Liver (tissue), 9 donors: ENCODE measurements around the gene CACNA1S. TPM values are rescaled to one million over a fixed set of nuclear protein-coding genes. Genes with fewer than 3 reads are reported as not detected.

Source experiments
- DNase-seq: peaks from one replicate; pipeline ENCODE4 v3.0.0-alpha.2; 2017; ENCODE audit warnings: low spot score
- H3K27ac ChIP-seq, 2 donors: one replicate each; pipeline ENCODE4 v1.7.0; 2013; ENCODE audit warnings: inconsistent platforms in 2 of 2, low read length in 2 of 2, control low read depth in 1 of 2, low read depth in 1 of 2, mild to moderate bottlenecking in 1 of 2
- H3K27me3 ChIP-seq, 4 donors: one replicate each; pipeline versions ENCODE4 v1.6.1 to v1.7.0; 2013; ENCODE audit warnings: low read length in 3 of 4, inconsistent platforms in 1 of 4, mild to moderate bottlenecking in 1 of 4, moderate library complexity in 1 of 4; ENCODE audit not compliant: control insufficient read depth in 4 of 4, insufficient read depth in 4 of 4
- H3K36me3 ChIP-seq, 4 donors: one replicate each; pipeline versions ENCODE4 v1.6.1 to v1.7.0; 2013; ENCODE audit warnings: low read length in 3 of 4, mild to moderate bottlenecking in 3 of 4, low read depth in 1 of 4, moderate library complexity in 1 of 4; ENCODE audit not compliant: control insufficient read depth in 4 of 4, insufficient read depth in 3 of 4
- H3K4me1 ChIP-seq, 4 donors: one replicate each; pipeline versions ENCODE4 v1.6.1 to v1.7.0; 2013; ENCODE audit warnings: low read length in 3 of 4, mild to moderate bottlenecking in 3 of 4, moderate library complexity in 1 of 4; ENCODE audit not compliant: control insufficient read depth in 4 of 4, insufficient read depth in 4 of 4
- H3K4me3 ChIP-seq, 3 donors: one replicate each; pipeline versions ENCODE4 v1.6.1 to v1.7.0; 2013; ENCODE audit warnings: low read length in 3 of 3, control low read depth in 1 of 3, low read depth in 1 of 3, mild to moderate bottlenecking in 1 of 3
- H3K9ac ChIP-seq, 2 donors: one replicate each; pipeline ENCODE4 v1.7.0; 2013; ENCODE audit warnings: low read length in 2 of 2, mild to moderate bottlenecking in 2 of 2, moderate library complexity in 2 of 2, control low read depth in 1 of 2, low read depth in 1 of 2
- H3K9me3 ChIP-seq, 4 donors: one replicate each; pipeline versions ENCODE4 v1.6.1 to v1.7.0; 2013; ENCODE audit warnings: low read length in 3 of 4; ENCODE audit not compliant: control insufficient read depth in 4 of 4
- EGR1 ChIP-seq, 2 donors: IDR thresholded peaks; 2 replicates each; pipeline ENCODE4 v1.6.1; 2016 to 2018; ENCODE audit warnings: antibody characterized with exemption in 2 of 2, low read depth in 2 of 2
- FOXA1 ChIP-seq: IDR thresholded peaks from 2 replicates; pipeline ENCODE4 v1.6.1; 2016; ENCODE audit warnings: antibody characterized with exemption
- FOXA2 ChIP-seq: IDR thresholded peaks from 2 replicates; pipeline ENCODE4 v1.6.1; 2016; ENCODE audit warnings: antibody characterized with exemption
- GABPA ChIP-seq, 2 donors: IDR thresholded peaks in 1 of 2; conservative IDR thresholded peaks in 1 of 2; 2 replicates each; pipeline ENCODE4 v1.6.1; 2016; ENCODE audit warnings: antibody characterized with exemption in 2 of 2, mild to moderate bottlenecking in 1 of 2, moderate library complexity in 1 of 2
- HNF4A ChIP-seq, 2 donors: conservative IDR thresholded peaks; 2 replicates each; pipeline ENCODE4 v1.6.1; 2016; ENCODE audit warnings: antibody characterized with exemption in 2 of 2, mild to moderate bottlenecking in 2 of 2
- HNF4G ChIP-seq: IDR thresholded peaks from 2 replicates; pipeline ENCODE4 v1.6.1; 2016; ENCODE audit warnings: antibody characterized with exemption
- JUND ChIP-seq, 2 donors: IDR thresholded peaks; 2 replicates each; pipeline ENCODE4 v1.6.1; 2016; ENCODE audit warnings: antibody characterized with exemption in 2 of 2
- NR2F2 ChIP-seq: IDR thresholded peaks from 2 replicates; pipeline ENCODE4 v1.6.1; 2016; ENCODE audit warnings: antibody characterized with exemption
- RAD21 ChIP-seq, 2 donors: IDR thresholded peaks; 2 replicates each; pipeline ENCODE4 v1.6.1; 2016; ENCODE audit warnings: antibody characterized with exemption in 2 of 2, mild to moderate bottlenecking in 2 of 2
- REST ChIP-seq: IDR thresholded peaks from 2 replicates; pipeline ENCODE4 v1.6.1; 2016; ENCODE audit warnings: antibody characterized with exemption, mild to moderate bottlenecking
- RXRA ChIP-seq, 2 donors: IDR thresholded peaks; 2 replicates each; pipeline ENCODE4 v1.6.1; 2017 to 2018; ENCODE audit warnings: antibody characterized with exemption in 2 of 2, mild to moderate bottlenecking in 1 of 2
- SP1 ChIP-seq: IDR thresholded peaks from 2 replicates; pipeline ENCODE4 v1.6.1; 2018; ENCODE audit warnings: antibody characterized with exemption, mild to moderate bottlenecking
- TAF1 ChIP-seq: conservative IDR thresholded peaks from 2 replicates; pipeline ENCODE4 v1.6.1; 2016; ENCODE audit warnings: antibody characterized with exemption, mild to moderate bottlenecking
- YY1 ChIP-seq: IDR thresholded peaks from 2 replicates; pipeline ENCODE4 v1.6.1; 2016; ENCODE audit warnings: antibody characterized with exemption, mild to moderate bottlenecking
- WGBS: extraction: QIAGEN DNeasy Blood & Tissue Kit; methylation state at CpG from one replicate; pipeline ENCODE4 v1.1.7; 2013; 5-methylcytosine and 5-hydroxymethylcytosine counted together
- polyA plus RNA-seq, 2 donors: library from polyadenylated mRNA; stranded (reverse) in 1 of 2; unstranded in 1 of 2; fragments of 200-250 nt in 1 of 2; fragments of >200 nt in 1 of 2; fragmentation: Nextera tagmentation in 1 of 2; extraction: Ambion mirVana in 1 of 2; gene quantifications; one replicate each; pipeline versions ENCODE4 v1.2.1 to v1.2.3, GENCODE V29; 2013 to 2015
- total RNA-seq, 2 donors: library from RNA; depleted of rRNA; stranded (reverse); fragments of >200 nt; gene quantifications; one replicate each; pipeline ENCODE4 v1.2.3, GENCODE V29; 2014
- TF ChIP-seq, protein P1 (sequence below): IDR thresholded peaks from 2 replicates; pipeline ENCODE4 v1.6.1; 2016; ENCODE audit warnings: antibody characterized with exemption
- TF ChIP-seq, protein P2 (sequence below): IDR thresholded peaks from 2 replicates; pipeline ENCODE4 v1.6.1; 2016; ENCODE audit warnings: antibody characterized with exemption
- donor health status: healthy.
- donor health status: healthy.
- donor health status: healthy.
- donor health status: healthy.
- donor health status: healthy.

The CACNA1S gene
- total and polyA plus RNA-seq, 4 donors = under 0.01 to 0.33 TPM; not detected in 2

DNA sequence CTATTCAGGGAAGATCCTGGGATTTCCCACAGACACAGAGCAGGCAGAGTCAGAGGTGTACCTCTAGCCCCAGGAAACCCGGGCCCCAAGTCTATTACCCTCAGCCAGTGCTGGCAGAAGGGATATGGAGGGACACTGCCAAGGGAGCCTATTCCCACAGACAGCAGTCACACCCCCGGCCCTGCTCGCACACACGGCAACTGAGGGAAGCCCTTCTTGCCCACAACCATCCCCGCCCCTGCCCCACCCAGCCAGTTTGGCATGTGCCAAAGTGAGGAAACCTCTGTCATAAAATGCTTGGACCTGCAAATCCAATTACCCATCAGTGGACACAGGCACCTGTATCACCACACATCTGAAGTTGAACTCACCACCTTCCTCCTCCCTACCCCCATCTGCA is 6.5 kb downstream of the CACNA1S start:
- TF ChIP-seq HNF4A (conservative IDR thresholded peaks at IDR 0.05) (no peak), JUND (IDR thresholded peaks at IDR 0.05) (no peak), TAF1 (no peak), FOXA2 (no peak), SP1 (no peak), GABPA (IDR thresholded peaks at IDR 0.05 in 1 of 2, conservative IDR thresholded peaks at IDR 0.05 in 1 of 2) (no peak), FOXA1 (no peak)
- TF ChIP-seq, protein P1, sequence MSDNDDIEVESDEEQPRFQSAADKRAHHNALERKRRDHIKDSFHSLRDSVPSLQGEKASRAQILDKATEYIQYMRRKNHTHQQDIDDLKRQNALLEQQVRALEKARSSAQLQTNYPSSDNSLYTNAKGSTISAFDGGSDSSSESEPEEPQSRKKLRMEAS = no peak
- Histone ChIP-seq H3K9ac (no peak overlapping the region), H3K9me3 (no peaks in the 10 kb centered on the region), H3K4me3 (no peak overlapping the region), H3K27me3 (no peaks in the 10 kb centered on the region), H3K36me3 (no peaks in the 10 kb centered on the region), H3K27ac (no peak overlapping the region), H3K4me1 (no peaks in the 10 kb centered on the region)
- WGBS = 82% methylated on average over 5 of the region's 5 CpGs
- DNase-seq = no peak

GRCh38 chr1:201104141-201104540 is 8.1 kb downstream of the CACNA1S start:
- Histone ChIP-seq H3K9me3 (no peaks in the 10 kb centered on the region), H3K36me3 (no peaks in the 10 kb centered on the region), H3K27ac (no peak overlapping the region), H3K4me1 (no peaks in the 10 kb centered on the region), H3K27me3 (no peaks in the 10 kb centered on the region), H3K9ac (no peak overlapping the region), H3K4me3 (no peak overlapping the region)
- DNase-seq = no peak
- TF ChIP-seq, protein P2, sequence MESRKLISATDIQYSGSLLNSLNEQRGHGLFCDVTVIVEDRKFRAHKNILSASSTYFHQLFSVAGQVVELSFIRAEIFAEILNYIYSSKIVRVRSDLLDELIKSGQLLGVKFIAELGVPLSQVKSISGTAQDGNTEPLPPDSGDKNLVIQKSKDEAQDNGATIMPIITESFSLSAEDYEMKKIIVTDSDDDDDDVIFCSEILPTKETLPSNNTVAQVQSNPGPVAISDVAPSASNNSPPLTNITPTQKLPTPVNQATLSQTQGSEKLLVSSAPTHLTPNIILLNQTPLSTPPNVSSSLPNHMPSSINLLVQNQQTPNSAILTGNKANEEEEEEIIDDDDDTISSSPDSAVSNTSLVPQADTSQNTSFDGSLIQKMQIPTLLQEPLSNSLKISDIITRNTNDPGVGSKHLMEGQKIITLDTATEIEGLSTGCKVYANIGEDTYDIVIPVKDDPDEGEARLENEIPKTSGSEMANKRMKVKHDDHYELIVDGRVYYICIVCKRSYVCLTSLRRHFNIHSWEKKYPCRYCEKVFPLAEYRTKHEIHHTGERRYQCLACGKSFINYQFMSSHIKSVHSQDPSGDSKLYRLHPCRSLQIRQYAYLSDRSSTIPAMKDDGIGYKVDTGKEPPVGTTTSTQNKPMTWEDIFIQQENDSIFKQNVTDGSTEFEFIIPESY = no peak
- TF ChIP-seq RAD21 (IDR thresholded peaks at IDR 0.05) (no peak), FOXA2 (no peak), SP1 (no peak), HNF4A (conservative IDR thresholded peaks at IDR 0.05) (no peak), REST (no peak), TAF1 (no peak), HNF4G (no peak), EGR1 (IDR thresholded peaks at IDR 0.05; ENCODE audit: low read depth in 2 of 2) (no peak)
- TF ChIP-seq, protein P1 = no peak
- 45% methylated on average over 1 of the region's 1 CpG for WGBS

DNA sequence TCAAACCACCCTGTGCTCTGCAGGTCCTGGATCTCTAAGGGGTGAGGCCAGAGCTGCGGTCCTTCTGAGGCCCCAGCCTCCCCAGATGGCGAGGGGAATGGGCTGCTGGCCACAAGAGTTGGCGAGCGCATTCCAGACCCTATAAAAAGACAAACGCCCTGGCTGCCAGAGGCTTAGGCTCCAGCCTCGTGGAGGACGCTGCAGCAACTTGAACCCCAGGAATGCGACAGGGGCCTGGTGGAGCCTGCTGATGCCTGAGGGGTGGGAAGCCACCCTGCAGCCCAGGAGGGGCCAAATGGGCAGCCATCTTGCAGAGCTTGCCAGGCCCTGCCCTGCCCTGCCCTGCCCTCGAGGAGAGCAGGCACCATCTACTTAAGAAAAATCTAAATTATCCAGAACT is 8.6 kb downstream of the CACNA1S start:
- no peak overlapping the region for H3K27ac ChIP-seq
- H3K4me3 ChIP-seq = no peak overlapping the region
- H3K27me3 ChIP-seq = no peaks in the 10 kb centered on the region
- no peaks in the 10 kb centered on the region for H3K9me3 ChIP-seq
- no peaks in the 10 kb centered on the region for H3K36me3 ChIP-seq
- no peak for DNase-seq
- H3K4me1 ChIP-seq = no peaks in the 10 kb centered on the region
- H3K9ac ChIP-seq = no peak overlapping the region
- WGBS = 78% methylated on average over 9 of the region's 9 CpGs
- TF ChIP-seq EGR1 (IDR thresholded peaks at IDR 0.05; ENCODE audit: low read depth in 2 of 2) = no peak
- TF ChIP-seq RXRA (IDR thresholded peaks at IDR 0.05) = no peak
- TF ChIP-seq GABPA (IDR thresholded peaks at IDR 0.05 in 1 of 2, conservative IDR thresholded peaks at IDR 0.05 in 1 of 2) = no peak
- no peak for TF ChIP-seq JUND (IDR thresholded peaks at IDR 0.05)
- TF ChIP-seq SP1 = no peak
- no peak for TF ChIP-seq REST
- no peak for TF ChIP-seq NR2F2
- TF ChIP-seq RAD21 (IDR thresholded peaks at IDR 0.05) = no peak
- no peak for TF ChIP-seq HNF4G
- no peak for TF ChIP-seq HNF4A (conservative IDR thresholded peaks at IDR 0.05)
- TF ChIP-seq YY1 = no peak
